SU-DHL-6 (cell line): ENCODE measurements around the gene SLC38A10.

Experiments
- EZH2phosphoT487 ChIP-seq: fragments of 200-600 bp; sonication (generic), shearing (Covaris generic); conservative IDR thresholded peaks from 2 replicates; pipeline ENCODE4 v1.6.1; 2018; ENCODE audit warnings: mild to moderate bottlenecking, antibody characterized with exemption, low read length, moderate library complexity, mixed read lengths
- TF ChIP-seq, protein P1 (sequence below): fragments of 200-600 bp; sonication (generic); IDR thresholded peaks from one replicate; pipeline ENCODE4 v1.5.1; 2017; ENCODE audit warnings: antibody characterized with exemption, mild to moderate bottlenecking, low read length, moderate library complexity; ENCODE audit not compliant: insufficient read depth, poor library complexity, severe bottlenecking

DNA sequence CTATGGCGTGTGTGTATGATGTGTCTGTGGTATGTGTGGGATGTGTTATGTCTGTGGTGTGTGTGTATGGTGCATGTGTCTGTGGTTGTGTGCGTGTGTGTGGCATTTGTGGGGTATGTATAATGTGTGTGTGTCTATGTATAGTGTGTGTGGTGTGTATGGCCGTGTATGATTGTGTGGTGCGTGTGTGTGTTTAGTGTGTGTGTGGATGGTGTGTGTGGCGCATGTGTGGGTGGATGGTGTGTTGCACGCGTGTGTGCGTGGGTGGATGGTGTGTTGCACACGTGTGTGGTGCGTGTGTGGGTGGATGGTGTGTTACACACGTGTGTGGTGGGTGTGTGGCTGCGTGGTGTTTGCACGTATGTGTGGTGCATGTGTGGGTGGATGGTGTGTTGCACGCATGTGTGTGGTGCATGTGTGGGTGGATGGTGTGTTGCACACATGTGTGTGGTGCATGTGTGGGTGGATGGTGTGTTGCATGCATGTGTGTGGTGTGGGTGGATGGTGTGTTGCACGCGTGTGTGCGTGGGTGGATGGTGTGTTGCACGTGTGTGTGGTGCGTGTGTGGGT is 5.6 kb upstream of the SLC38A10 start:
- TF ChIP-seq, protein P1, sequence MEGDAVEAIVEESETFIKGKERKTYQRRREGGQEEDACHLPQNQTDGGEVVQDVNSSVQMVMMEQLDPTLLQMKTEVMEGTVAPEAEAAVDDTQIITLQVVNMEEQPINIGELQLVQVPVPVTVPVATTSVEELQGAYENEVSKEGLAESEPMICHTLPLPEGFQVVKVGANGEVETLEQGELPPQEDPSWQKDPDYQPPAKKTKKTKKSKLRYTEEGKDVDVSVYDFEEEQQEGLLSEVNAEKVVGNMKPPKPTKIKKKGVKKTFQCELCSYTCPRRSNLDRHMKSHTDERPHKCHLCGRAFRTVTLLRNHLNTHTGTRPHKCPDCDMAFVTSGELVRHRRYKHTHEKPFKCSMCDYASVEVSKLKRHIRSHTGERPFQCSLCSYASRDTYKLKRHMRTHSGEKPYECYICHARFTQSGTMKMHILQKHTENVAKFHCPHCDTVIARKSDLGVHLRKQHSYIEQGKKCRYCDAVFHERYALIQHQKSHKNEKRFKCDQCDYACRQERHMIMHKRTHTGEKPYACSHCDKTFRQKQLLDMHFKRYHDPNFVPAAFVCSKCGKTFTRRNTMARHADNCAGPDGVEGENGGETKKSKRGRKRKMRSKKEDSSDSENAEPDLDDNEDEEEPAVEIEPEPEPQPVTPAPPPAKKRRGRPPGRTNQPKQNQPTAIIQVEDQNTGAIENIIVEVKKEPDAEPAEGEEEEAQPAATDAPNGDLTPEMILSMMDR = no peak
- no peak for TF ChIP-seq EZH2phosphoT487
